MCF 10A (cell line): Measurements from ENCODE around the gene ZP2. TPM values are rescaled to one million over a fixed set of nuclear protein-coding genes. Genes with fewer than 3 reads are reported as not detected.

Experiments used
- BruUV-seq: library from RNA; stranded (reverse); fragments of 400-500 nt; replicated peaks from 2 replicates; lab custom pipeline; 2021; lab: Mats Ljungman, UMichigan
- CTCF ChIA-PET: fragments of 300-600 bp; sonication (Branson Sonifier 250); formaldehyde crosslinking; extraction: SDS; loops from one replicate; lab custom pipeline; 2021; ENCODE audit warnings: antibody characterized with exemption, inconsistent platforms; lab: Yijun Ruan, JAX
- POLR2A ChIA-PET: fragments of 300-600, 350-650 bp; sonication (Branson Sonifier 250); formaldehyde crosslinking; extraction: SDS; loops from one replicate; lab custom pipeline; 2020; ENCODE audit warnings: antibody characterized with exemption, inconsistent platforms; lab: Yijun Ruan, JAX
- DNase-seq: peaks from one replicate; pipeline ENCODE4 v3.0.0-alpha.2; 2018; ENCODE audit not compliant: unreplicated experiment
- H3K27ac Mint-ChIP-seq: one replicate; pipeline ENCODE4 v1.8.0; 2022; ENCODE audit warnings: mild to moderate bottlenecking, low read depth, mixed read lengths; ENCODE audit not compliant: unreplicated experiment
- H3K27me3 Mint-ChIP-seq: one replicate; pipeline ENCODE4 v1.8.0; 2022; ENCODE audit warnings: mixed read lengths; ENCODE audit not compliant: insufficient read depth, unreplicated experiment
- H3K36me3 Mint-ChIP-seq: one replicate; pipeline ENCODE4 v1.8.0; 2022; ENCODE audit warnings: mild to moderate bottlenecking, moderate library complexity, mixed read lengths; ENCODE audit not compliant: insufficient read depth, unreplicated experiment
- H3K4me1 Mint-ChIP-seq: one replicate; pipeline ENCODE4 v1.8.0; 2022; ENCODE audit warnings: mixed read lengths; ENCODE audit not compliant: insufficient read depth, unreplicated experiment
- H3K4me3 Mint-ChIP-seq: one replicate; pipeline ENCODE4 v1.8.0; 2022; ENCODE audit warnings: mild to moderate bottlenecking, moderate library complexity, mixed read lengths; ENCODE audit not compliant: unreplicated experiment
- H3K9me3 Mint-ChIP-seq: one replicate; pipeline ENCODE4 v1.8.0; 2022; ENCODE audit warnings: mixed read lengths; ENCODE audit not compliant: unreplicated experiment
- intact Hi-C: fragments of 100-400 bp; cut with micrococcal nuclease; formaldehyde crosslinking; loops from 2 replicates; pipeline ENCODE4 v1.14.1; 2022
- total RNA-seq: library from RNA; stranded (reverse); gene quantifications from 2 replicates; pipeline ENCODE4 v1.2.3, GENCODE V29; 2022
- TF ChIP-seq, protein P1 (sequence below): fragments of 200-600 bp; IDR thresholded peaks from one replicate; pipeline ENCODE4 v1.8.0; 2022; ENCODE audit warnings: antibody characterized with exemption, mild to moderate bottlenecking; ENCODE audit not compliant: unreplicated experiment

The ZP2 gene
- total RNA-seq, 1 experiment from 2014 or later: not detected

GRCh38 chr16:21186326-21186691 is 25.1 kb downstream of the ZP2 start:
- intact Hi-C loops: loop anchor here (5.0 kb wide), 1 partner anchor 366 kb away; no protein-coding TSS in a partner anchor
- ChIA-PET POLR2A (interaction anchor here (0.5 to 4.6 kb wide), 4 partner anchors 28 to 1512 kb away, joined by 3 to 89 read pairs (median 3); partner anchors contain the start of gene LDAF1), CTCF (interaction anchor here (0.6 to 5.9 kb wide), 9 partner anchors 14 to 381 kb away, joined by 3 to 87 read pairs (median 5); partner anchors contain the start of genes CRYM and LDAF1)
- no TSS peak for BruUV-seq
- Mint-ChIP-seq H3K4me3 (no peak overlapping the region), H3K4me1 (no peaks in the 10 kb centered on the region), H3K9me3 (no peaks in the 10 kb centered on the region), H3K27ac (no peak overlapping the region), H3K27me3 (no peaks in the 10 kb centered on the region), H3K36me3 (peaks cover 4% of the 10 kb centered on the region)
- TF ChIP-seq, protein P1, sequence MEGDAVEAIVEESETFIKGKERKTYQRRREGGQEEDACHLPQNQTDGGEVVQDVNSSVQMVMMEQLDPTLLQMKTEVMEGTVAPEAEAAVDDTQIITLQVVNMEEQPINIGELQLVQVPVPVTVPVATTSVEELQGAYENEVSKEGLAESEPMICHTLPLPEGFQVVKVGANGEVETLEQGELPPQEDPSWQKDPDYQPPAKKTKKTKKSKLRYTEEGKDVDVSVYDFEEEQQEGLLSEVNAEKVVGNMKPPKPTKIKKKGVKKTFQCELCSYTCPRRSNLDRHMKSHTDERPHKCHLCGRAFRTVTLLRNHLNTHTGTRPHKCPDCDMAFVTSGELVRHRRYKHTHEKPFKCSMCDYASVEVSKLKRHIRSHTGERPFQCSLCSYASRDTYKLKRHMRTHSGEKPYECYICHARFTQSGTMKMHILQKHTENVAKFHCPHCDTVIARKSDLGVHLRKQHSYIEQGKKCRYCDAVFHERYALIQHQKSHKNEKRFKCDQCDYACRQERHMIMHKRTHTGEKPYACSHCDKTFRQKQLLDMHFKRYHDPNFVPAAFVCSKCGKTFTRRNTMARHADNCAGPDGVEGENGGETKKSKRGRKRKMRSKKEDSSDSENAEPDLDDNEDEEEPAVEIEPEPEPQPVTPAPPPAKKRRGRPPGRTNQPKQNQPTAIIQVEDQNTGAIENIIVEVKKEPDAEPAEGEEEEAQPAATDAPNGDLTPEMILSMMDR: no peak
- DNase-seq: no peak

- DNase-seq: no peak
- intact Hi-C loops: loop anchor here (5.0 kb wide), 1 partner anchor 367 kb away; no protein-coding TSS in a partner anchor
- POLR2A ChIA-PET: interaction anchor here (0.7 to 4.6 kb wide), 3 partner anchors 27 to 116 kb away, joined by 3 to 89 read pairs (median 3); partner anchors contain the start of gene LDAF1
- TF ChIP-seq, protein P1: no peak
- H3K36me3 Mint-ChIP-seq: peaks cover 8% of the 10 kb centered on the region
- H3K4me3 Mint-ChIP-seq: no peak overlapping the region
- H3K27ac Mint-ChIP-seq: no peak overlapping the region
- no peaks in the 10 kb centered on the region for H3K9me3 Mint-ChIP-seq
- BruUV-seq: no TSS peak
- no peaks in the 10 kb centered on the region for H3K4me1 Mint-ChIP-seq
- no peaks in the 10 kb centered on the region for H3K27me3 Mint-ChIP-seq
- CTCF ChIA-PET: interaction anchor here (0.6 to 5.9 kb wide), 6 partner anchors 14 to 381 kb away, joined by 3 to 87 read pairs (median 4); partner anchors contain the start of genes CRYM and LDAF1
These were observed 25.6 kb downstream of the ZP2 start for GRCh38 chr16:21185659-21186325.

DNA sequence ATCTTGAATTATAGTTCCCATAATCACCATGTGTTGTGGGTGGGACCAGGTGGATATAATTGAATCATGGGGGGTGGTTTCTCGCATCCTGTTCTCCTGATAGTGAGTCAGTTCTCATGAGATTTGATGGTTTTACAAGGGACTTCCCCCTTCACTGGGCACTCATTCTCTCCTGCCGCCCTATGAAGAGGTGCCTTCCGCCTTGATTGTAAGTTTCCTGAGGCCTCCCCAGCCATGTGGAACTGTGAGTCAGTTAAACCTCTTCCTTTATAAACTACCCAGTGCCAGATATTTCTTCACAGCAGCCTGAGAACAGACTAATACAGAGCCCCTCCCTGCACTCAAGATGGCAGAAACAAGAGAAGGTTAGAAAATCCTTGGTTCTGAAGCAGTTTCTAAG is 26.5 kb downstream of the ZP2 start:
- POLR2A ChIA-PET: no interaction called here

GRCh38 chr16:21183995-21184394 is 27.4 kb downstream of the ZP2 start:
- BruUV-seq: no TSS peak
- no peaks in the 10 kb centered on the region for H3K4me1 Mint-ChIP-seq
- no peak overlapping the region for H3K4me3 Mint-ChIP-seq
- ChIA-PET CTCF (interaction anchor here (0.6 to 0.7 kb wide), 2 partner anchors 47 to 140 kb away, joined by 3 read pairs; no protein-coding TSS in a partner anchor), POLR2A (interaction anchor here (0.6 kb wide), 1 partner anchor 230 kb away, joined by 3 read pairs; no protein-coding TSS in a partner anchor)
- no peaks in the 10 kb centered on the region for H3K27me3 Mint-ChIP-seq
- no peaks in the 10 kb centered on the region for H3K9me3 Mint-ChIP-seq
- TF ChIP-seq, protein P1: no peak
- H3K27ac Mint-ChIP-seq: no peak overlapping the region
- peaks cover 26% of the 10 kb centered on the region for H3K36me3 Mint-ChIP-seq
- no peak for DNase-seq
- intact Hi-C loops: no loop called here

More for the DNA sequence above, 26.5 kb downstream of the ZP2 start:
- Mint-ChIP-seq H3K4me1 (no peaks in the 10 kb centered on the region), H3K36me3 (peaks cover 18% of the 10 kb centered on the region), H3K4me3 (no peak overlapping the region), H3K9me3 (no peaks in the 10 kb centered on the region), H3K27me3 (no peaks in the 10 kb centered on the region), H3K27ac (no peak overlapping the region)
- no peak for DNase-seq
- BruUV-seq: no TSS peak
- TF ChIP-seq, protein P1: no peak
- intact Hi-C loops: loop anchor here (5.0 kb wide), 1 partner anchor 367 kb away; no protein-coding TSS in a partner anchor
- CTCF ChIA-PET: no interaction called here
